Measurements from ENCODE around the gene RETSAT.
A peak's percentile ranks its signal among the peaks of the same experiment; 100 is the strongest.
"Not testable (repeated sequence)": the region's sequence is repeated elsewhere in the genome, so short reads cannot be mapped to it uniquely, and the experiment has no call there.

Gene RETSAT

GRCh38 chr2:85354286-85355072, at the start of gene RETSAT, which contains the start of gene ELMOD3:
Gene RETSAT, minus strand, starts transcription at chr2:85354528. Its CDS starts 21 bp downstream, at chr2:85354507.
Gene ELMOD3, plus strand, starts transcription at chr2:85354769. Its CDS starts 2,430 bp downstream, at chr2:85357199.
- peak; percentile 89 for DNase-seq (ENCODE audit: low read depth)

- DNase-seq (ENCODE audit: low read depth): no peak
These were observed 47.5 kb upstream of the RETSAT start for GRCh38 chr2:85401844-85402243.

DNA sequence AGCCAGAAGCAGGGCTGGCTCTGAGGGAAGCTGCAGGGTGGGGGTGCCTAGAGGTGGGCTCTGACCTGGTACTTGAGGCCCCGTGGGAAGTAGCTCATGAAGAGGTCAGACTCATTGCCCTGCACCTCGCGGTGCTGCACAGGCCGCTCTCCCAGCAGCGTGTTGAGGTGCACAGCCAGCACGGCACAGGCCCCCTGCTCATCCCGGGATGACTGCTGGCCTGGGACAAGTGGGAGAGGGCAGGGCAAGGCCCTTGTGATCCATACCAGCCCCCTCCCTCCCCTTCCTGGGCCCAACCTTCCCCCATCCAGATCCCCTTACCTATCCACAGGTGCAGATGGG, 47.1 kb upstream of the RETSAT start:
- no peak for DNase-seq (ENCODE audit: low read depth)

GRCh38 chr2:85400541-85401463, 46.5 kb upstream of the RETSAT start:
- no peak for DNase-seq (ENCODE audit: low read depth)

GRCh38 chr2:85400023-85400422, 45.7 kb upstream of the RETSAT start:
- no peak for DNase-seq (ENCODE audit: low read depth)

GRCh38 chr2:85399183-85399455, 44.8 kb upstream of the RETSAT start:
- DNase-seq (ENCODE audit: low read depth): no peak

DNA sequence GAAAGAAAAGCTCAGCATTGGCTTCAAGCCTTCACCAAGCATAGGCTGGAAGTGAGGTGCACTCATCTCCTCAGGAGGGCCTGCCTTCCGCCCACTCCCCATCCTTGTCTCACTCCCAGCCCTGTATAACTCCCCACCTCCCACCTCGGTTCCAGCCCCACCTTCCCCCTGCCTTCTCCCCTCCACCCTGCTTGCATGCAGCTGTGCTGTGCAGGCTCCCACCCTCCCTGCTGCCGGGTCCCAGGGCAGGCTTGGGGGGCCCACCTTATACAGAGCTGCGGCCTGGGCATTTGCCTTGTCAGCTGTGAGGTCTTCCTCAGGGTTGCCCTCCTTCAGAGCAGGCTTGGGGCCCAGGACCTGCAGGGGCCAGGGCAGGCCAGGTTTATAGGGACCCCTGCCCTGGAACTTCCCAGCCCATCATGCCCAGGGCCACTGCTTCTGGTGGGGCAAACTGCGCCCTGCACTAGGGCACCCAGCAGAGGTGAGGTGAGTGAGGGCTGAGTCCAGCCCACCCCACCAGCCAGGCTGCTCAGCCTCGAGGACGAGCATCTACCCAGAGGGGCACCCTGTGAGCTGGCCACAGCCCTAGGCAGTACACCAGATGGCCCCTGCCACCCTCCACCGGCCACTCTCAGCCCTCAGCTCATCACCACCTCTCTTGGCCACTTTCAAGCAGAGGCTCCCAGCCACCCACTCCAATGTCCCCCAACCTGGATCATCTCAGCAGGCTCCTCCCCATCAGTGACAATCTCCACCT, 44.3 kb upstream of the RETSAT start:
- no peak for DNase-seq (ENCODE audit: low read depth)

- DNase-seq (ENCODE audit: low read depth): no peak
These were observed 43.6 kb upstream of the RETSAT start for GRCh38 chr2:85397925-85398331.

DNA sequence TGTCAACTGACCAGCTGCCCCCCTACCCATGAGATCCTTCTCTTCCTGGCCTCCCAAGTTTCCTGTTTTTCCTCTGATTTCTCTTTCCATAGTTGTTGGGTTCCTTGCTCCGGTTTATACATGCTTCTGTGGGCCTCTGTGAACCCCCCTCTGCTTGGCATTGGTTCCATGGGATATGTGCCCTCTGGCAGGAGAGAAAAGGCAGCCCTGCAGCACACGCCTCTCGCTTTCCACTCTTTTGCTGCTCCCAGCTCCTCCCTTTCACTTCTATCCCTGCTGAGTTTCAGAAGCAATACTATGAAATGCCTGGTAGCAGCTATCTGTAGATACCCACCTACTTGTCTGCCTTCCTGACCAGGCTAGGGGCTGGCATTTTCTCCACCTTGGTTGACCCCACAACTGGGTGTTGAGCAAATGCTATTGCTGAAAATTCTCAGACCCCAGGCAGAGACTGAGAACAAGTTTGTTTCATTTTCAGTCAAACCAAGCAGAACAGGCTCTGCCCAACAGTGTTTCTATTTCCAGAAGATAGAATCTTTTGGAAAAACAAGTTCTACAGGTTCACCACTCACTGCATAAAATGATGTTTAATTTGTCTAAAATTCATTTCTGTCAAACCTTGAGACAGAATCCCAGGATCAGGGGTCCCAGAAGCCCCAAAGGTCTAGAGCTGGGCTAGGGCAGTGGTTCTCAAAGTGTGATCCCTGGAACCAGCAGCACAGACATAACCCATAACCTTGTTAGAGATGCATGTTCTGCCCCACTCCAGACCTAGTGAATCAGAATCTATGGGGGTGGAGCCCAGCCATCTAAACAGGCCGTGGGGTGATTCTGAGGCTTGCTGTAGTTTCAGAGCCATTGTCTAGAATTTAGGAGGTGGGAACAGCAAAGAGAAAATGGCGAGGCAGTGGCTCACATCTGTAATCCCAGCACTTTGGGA, 42.5 kb upstream of the RETSAT start:
- no peak for DNase-seq (ENCODE audit: low read depth)

- DNase-seq (ENCODE audit: low read depth): no peak
These were observed 41.7 kb upstream of the RETSAT start for GRCh38 chr2:85395912-85396475.

GRCh38 chr2:85394976-85395375, 40.6 kb upstream of the RETSAT start:
- DNase-seq (ENCODE audit: low read depth): no peak

DNA sequence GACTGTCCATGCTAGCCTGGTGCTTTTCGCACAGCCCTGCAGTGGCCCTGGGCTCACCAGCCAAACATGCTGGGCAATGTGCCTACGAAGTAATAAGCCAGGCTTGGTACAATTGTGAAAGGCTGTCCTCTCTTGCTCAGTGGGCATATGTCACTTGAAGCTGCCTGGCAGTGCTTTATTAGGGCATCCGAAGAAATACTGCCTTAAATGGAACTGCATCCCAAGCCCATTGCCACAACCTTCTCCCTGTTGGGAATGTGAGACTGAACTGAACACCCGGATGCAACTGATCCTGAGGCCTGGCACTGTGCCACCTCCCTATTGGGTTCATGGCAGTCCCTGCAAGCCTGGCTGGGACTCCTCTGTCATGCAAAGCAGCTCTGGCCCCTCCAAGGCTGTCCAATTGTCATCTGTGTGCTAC, 39.9 kb upstream of the RETSAT start:
- DNase-seq (ENCODE audit: low read depth): no peak

- no peak for DNase-seq (ENCODE audit: low read depth)
These were observed 39.5 kb upstream of the RETSAT start for GRCh38 chr2:85393836-85394235.

GRCh38 chr2:85390941-85391669, 36.8 kb upstream of the RETSAT start:
- peak; percentile 49 for DNase-seq (ENCODE audit: low read depth)

DNA sequence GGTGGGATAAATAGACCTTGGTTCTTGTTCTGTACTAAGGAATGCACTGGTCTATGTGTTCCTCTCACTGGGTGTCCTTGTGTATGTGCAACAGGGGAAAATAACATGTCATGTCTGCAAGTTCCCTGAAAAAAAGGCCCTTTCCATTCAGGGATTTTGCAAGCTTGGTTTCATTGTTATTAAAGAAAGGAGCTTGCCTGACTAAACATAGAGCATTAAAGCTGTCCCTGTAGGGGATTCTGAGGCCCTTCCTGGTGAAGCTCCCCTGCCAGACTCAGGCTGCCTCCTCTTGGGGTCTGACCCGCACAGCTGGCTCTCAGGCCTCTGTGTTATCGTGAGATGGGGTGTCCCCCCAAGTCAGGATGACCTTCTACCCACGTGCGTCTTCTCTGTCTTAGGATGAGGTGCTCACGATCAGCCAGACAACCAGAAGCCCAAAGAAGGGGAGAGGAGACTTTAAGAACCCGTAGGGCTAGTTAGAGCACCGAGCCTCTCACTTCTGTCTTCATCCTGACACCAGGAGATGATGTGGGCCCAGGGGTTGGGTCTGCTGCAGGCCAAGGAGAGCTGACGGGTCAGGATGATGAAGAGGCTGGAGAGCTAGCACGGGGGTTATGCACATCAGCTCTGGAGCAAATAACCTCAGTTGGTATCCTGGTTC, 34.7 kb upstream of the RETSAT start:
- no peak for DNase-seq (ENCODE audit: low read depth)

DNA sequence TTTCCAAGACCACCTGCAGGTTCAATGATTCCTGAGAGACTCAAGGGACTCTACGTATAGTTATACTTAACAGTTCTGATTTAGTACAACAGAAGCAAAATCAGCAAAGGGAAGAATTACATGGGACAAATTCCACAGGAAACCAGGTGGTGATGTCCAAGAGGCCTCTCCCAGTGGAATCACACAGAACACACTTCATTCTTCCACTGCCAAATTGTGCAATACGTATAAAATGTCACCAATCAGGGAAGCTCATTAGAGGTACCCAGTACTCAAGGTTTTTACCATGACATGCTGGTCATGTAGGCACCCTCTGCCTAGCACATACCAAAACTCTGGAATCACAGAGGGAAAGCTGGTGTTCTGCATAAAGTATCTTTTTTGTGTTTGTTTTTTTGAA, 33.4 kb upstream of the RETSAT start:
- DNase-seq (ENCODE audit: low read depth): no peak

DNA sequence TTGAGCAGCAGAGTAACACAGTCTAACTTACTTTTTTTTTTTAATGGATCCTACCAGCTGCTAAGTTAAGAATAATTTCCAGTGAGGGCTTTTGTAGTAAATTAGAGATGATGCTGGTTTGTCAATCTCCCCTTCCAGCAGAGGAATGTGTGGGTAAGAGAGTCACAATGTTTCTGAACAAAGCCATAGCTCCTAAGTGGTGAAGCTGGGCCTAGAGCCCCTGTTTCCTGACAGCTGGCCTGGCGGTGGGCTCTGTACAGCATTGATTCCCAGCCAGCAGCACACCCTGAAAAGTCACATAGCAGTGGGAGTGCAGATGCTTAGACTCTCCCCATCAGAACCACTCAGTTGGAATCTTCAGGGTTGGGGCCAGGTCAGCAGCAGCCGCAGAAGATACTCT, 31.4 kb upstream of the RETSAT start:
- DNase-seq (ENCODE audit: low read depth): no peak

DNA sequence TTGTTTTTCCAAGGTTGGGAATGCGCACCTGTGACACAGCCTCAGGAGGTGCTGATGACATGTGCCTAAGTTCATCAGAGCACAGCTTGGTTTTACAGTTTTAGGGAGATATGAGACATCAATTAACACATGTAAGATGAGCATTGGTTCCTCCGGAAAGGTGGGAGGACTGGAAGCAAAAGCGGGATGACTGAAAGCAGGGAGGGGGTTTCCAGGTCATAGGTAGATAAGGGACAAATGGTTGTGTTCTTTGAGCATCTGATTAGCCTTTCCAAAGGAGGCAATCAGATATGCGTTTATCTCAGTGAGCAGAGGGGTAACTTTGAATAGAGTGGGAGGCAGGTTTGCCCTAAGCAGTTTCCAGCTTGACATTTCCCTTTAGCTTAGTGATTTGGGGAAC, 29.5 kb upstream of the RETSAT start:
- no peak for DNase-seq (ENCODE audit: low read depth)

GRCh38 chr2:85383151-85383550, 28.8 kb upstream of the RETSAT start:
- not testable (repeated sequence) for DNase-seq (ENCODE audit: low read depth)

- no peak for DNase-seq (ENCODE audit: low read depth)
These were observed 25.7 kb upstream of the RETSAT start for GRCh38 chr2:85380048-85380447.

All from stimulated activated CD8-positive, alpha-beta memory T cell treated with anti-CD3 and anti-CD28 coated beads, Interleukin-12 subunit alpha, Interleukin-12 subunit beta, amount 100 ng/mL, for 4 hours (primary cell).